GM23338 (cell line): ENCODE results near the gene CACNA1B. TPM values are rescaled to one million over a fixed set of nuclear protein-coding genes. Genes with fewer than 3 reads are reported as not detected.

Source experiments
- ATAC-seq: fragments of 200-7000 bp; cut with Tn5 transposase; 3 replicates; pipeline ENCODE4 v1.9.1; 2020
- DNase-seq: peaks from one replicate; pipeline ENCODE4 v3.0.0-alpha.2; 2015; ENCODE audit warnings: low spot score
- H2AFZ ChIP-seq: fragments of 200-600 bp; sonication (generic); 2 replicates; pipeline ENCODE4 v1.8.0; 2016; ENCODE audit warnings: antibody characterized with exemption, mild to moderate bottlenecking, moderate library complexity
- H3F3A ChIP-seq: fragments of 200-600 bp; sonication (generic); replicated peaks from 2 replicates; pipeline ENCODE4 v1.8.0; 2017; ENCODE audit warnings: antibody characterized with exemption, mixed run types, low read depth
- H3K27ac ChIP-seq: fragments of 200-600 bp; sonication (generic); 2 replicates; pipeline ENCODE4 v1.6.1; 2016; ENCODE audit warnings: low read depth
- H3K27me3 ChIP-seq: fragments of 200-600 bp; sonication (generic); 2 replicates; pipeline ENCODE4 v1.8.0; 2016; ENCODE audit warnings: mild to moderate bottlenecking, mixed run types, moderate library complexity; ENCODE audit not compliant: insufficient read depth
- H3K36me3 ChIP-seq: fragments of 200-600 bp; sonication (generic); 2 replicates; pipeline ENCODE4 v1.8.0; 2016; ENCODE audit warnings: mild to moderate bottlenecking; ENCODE audit not compliant: insufficient read depth
- H3K4me1 ChIP-seq: fragments of 200-600 bp; sonication (generic); 2 replicates; pipeline ENCODE4 v1.8.0; 2016; ENCODE audit warnings: mild to moderate bottlenecking, moderate library complexity; ENCODE audit not compliant: insufficient read depth
- H3K4me2 ChIP-seq: fragments of 200-600 bp; sonication (generic); 2 replicates; pipeline ENCODE4 v1.7.1; 2017; ENCODE audit warnings: mixed run types
- H3K4me3 ChIP-seq: fragments of 200-600 bp; sonication (generic); 2 replicates; pipeline ENCODE4 v1.6.1; 2016; ENCODE audit warnings: mixed run types
- H3K79me2 ChIP-seq: fragments of 200-600 bp; sonication (generic); replicated peaks from 2 replicates; pipeline ENCODE4 v1.8.0; 2017; ENCODE audit warnings: mild to moderate bottlenecking; ENCODE audit not compliant: insufficient read depth
- H3K9me2 ChIP-seq: fragments of 200-600 bp; sonication (generic); 2 replicates; pipeline ENCODE4 v1.8.0; 2017; ENCODE audit not compliant: insufficient read depth
- H4K20me1 ChIP-seq: fragments of 200-600 bp; sonication (generic); replicated peaks from 2 replicates; pipeline ENCODE4 v1.8.0; 2017; ENCODE audit warnings: mild to moderate bottlenecking; ENCODE audit not compliant: insufficient read depth
- H3K27ac Mint-ChIP-seq: 2 replicates; pipeline ENCODE4 v1.8.0; 2020; ENCODE audit warnings: inconsistent platforms, mild to moderate bottlenecking, moderate library complexity, mixed read lengths
- H3K27me3 Mint-ChIP-seq: 3 replicates; pipeline ENCODE4 v1.8.0; 2022; ENCODE audit warnings: low read depth, mild to moderate bottlenecking, moderate library complexity, mixed read lengths, inconsistent platforms; ENCODE audit not compliant: insufficient read depth, poor library complexity
- H3K36me3 Mint-ChIP-seq: 3 replicates; pipeline ENCODE4 v1.8.0; 2021; ENCODE audit warnings: low read depth, mild to moderate bottlenecking, inconsistent platforms, moderate library complexity, mixed read lengths
- H3K4me1 Mint-ChIP-seq: 3 replicates; pipeline ENCODE4 v1.8.0; 2020; ENCODE audit warnings: mild to moderate bottlenecking, inconsistent platforms, mixed read lengths
- H3K4me3 Mint-ChIP-seq: 3 replicates; pipeline ENCODE4 v1.8.0; 2021; ENCODE audit warnings: moderate library complexity, mild to moderate bottlenecking, inconsistent platforms, mixed read lengths
- H3K9me3 Mint-ChIP-seq: 3 replicates; pipeline ENCODE4 v1.8.0; 2020; ENCODE audit warnings: moderate library complexity, mild to moderate bottlenecking, inconsistent platforms, mixed read lengths
- ETS1 ChIP-seq: IDR thresholded peaks from 2 replicates; pipeline ENCODE4 v1.6.1; 2016; ENCODE audit warnings: antibody characterized with exemption
- EZH2phosphoT487 ChIP-seq: fragments of 200-600 bp; sonication (generic); IDR thresholded peaks from one replicate; pipeline ENCODE4 v1.8.1; 2018; ENCODE audit warnings: antibody characterized with exemption; ENCODE audit not compliant: unreplicated experiment
- JUNB ChIP-seq: IDR thresholded peaks from one replicate; pipeline ENCODE4 v1.6.1; 2016; ENCODE audit warnings: antibody characterized with exemption; ENCODE audit not compliant: unreplicated experiment
- NANOG ChIP-seq: IDR thresholded peaks from 2 replicates; pipeline ENCODE4 v1.6.1; 2016; ENCODE audit warnings: antibody characterized with exemption, borderline replicate concordance
- POLR2AphosphoS5 ChIP-seq: IDR thresholded peaks from 2 replicates; pipeline ENCODE4 v1.6.1; 2016; ENCODE audit warnings: antibody characterized with exemption, low read depth
- STAT1 ChIP-seq: IDR thresholded peaks from one replicate; pipeline ENCODE4 v1.6.1; 2016; ENCODE audit warnings: antibody characterized with exemption; ENCODE audit not compliant: unreplicated experiment
- ZNF114 ChIP-seq: fragments of 250-450 bp; sonication (Bioruptor Pico); IDR thresholded peaks from 2 replicates; pipeline ENCODE4 v1.5.0; 2020; ENCODE audit warnings: mild to moderate bottlenecking, moderate library complexity
- polyA plus RNA-seq: library from polyadenylated mRNA; unstranded; fragments of >200 nt; fragmentation: Nextera tagmentation; extraction: Ambion mirVana; gene quantifications from 2 replicates; pipeline ENCODE4 v1.2.1, GENCODE V29; 2016
- total RNA-seq: library from RNA; depleted of rRNA; stranded (reverse); fragments of >200 nt; shearing (Covaris generic); gene quantifications from 2 replicates; pipeline ENCODE4 v1.2.3, GENCODE V29; 2014
- TF ChIP-seq, protein P1 (sequence below): IDR thresholded peaks from one replicate; pipeline ENCODE4 v1.6.1; 2018; ENCODE audit warnings: antibody characterized with exemption; ENCODE audit not compliant: unreplicated experiment
- TF ChIP-seq, protein P2 (sequence below), 2 experiments: fragments of 200-600 bp in 1 of 2; sonication (generic) in 1 of 2; conservative IDR thresholded peaks; 2 replicates each; pipeline versions ENCODE4 v1.5.1 to v1.6.1; 2016 to 2017; ENCODE audit warnings: antibody characterized with exemption in 2 of 2, low read depth in 2 of 2, mild to moderate bottlenecking in 2 of 2, moderate library complexity in 1 of 2

CACNA1B gene
- total and polyA plus RNA-seq, 2 experiments from 2014 or later, result 1.1 to 10.4 TPM

DNA sequence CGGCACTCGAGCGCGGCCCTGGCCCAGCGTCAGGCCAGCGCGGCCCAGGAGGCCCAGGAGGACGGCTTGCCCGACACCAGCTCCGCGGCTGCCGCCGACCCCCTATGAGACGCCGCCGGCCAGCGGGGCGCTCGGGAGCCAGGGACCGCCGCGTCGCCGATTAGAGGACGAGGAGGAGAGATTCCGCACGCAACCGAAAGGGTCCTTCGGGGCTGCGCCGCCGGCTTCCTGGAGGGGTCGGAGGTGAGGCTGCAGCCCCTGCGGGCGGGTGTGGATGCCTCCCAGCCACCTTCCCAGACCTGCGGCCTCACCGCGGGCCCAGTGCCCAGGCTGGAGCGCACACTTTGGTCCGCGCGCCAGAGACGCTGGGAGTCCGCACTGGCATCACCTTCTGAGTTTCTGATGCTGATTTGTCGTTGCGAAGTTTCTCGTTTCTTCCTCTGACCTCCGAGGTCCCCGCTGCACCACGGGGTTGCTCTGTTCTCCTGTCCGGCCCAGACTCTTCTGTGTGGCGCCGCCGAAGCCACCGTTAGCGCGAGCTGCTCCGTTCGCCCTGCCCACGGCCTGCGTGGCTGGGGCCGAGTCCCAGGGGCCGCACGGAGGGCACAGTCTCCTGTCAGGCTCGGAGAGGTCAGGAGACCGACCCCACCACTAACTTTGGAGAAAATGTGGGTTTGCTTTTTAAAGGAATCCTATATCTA, 42.6 kb upstream of the CACNA1B start:
- Mint-ChIP-seq H3K9me3 (no peaks in the 10 kb centered on the region), H3K36me3 (peaks cover 38% of the 10 kb centered on the region), H3K4me3 (no peak overlapping the region), H3K4me1 (no peaks in the 10 kb centered on the region; the same call in 2 of the 3 replicates), H3K27me3 (peaks cover 7% of the 10 kb centered on the region), H3K27ac (no peak overlapping the region)
- no peaks in the 10 kb centered on the region; the same call in 1 of the 2 replicates for H4K20me1 ChIP-seq
- H3K79me2 ChIP-seq, result peaks cover 13% of the 10 kb centered on the region
- ATAC-seq, result no peak; the same call in 2 of the 3 replicates
- no peaks in the 10 kb centered on the region for H3K27me3 ChIP-seq
- H3K4me2 ChIP-seq, result no peak overlapping the region
- no peaks in the 10 kb centered on the region for H3K9me2 ChIP-seq
- DNase-seq, result no peak
- H2AFZ ChIP-seq, result no peak overlapping the region
- TF ChIP-seq JUNB (no peak), ZNF114 (no peak)
- H3K4me1 ChIP-seq, result no peaks in the 10 kb centered on the region; the same call in 1 of the 2 replicates
- no peak overlapping the region for H3K27ac ChIP-seq
- H3K36me3 ChIP-seq, result peaks cover 7% of the 10 kb centered on the region; the same call in 1 of the 2 replicates
- H3K4me3 ChIP-seq, result no peak overlapping the region
- H3F3A ChIP-seq, result peaks cover 4% of the 10 kb centered on the region; the same call in 1 of the 2 replicates

- Mint-ChIP-seq H3K4me1 (no peaks in the 10 kb centered on the region; the same call in 2 of the 3 replicates), H3K9me3 (no peaks in the 10 kb centered on the region), H3K36me3 (peaks cover 29% of the 10 kb centered on the region), H3K27ac (no peak overlapping the region), H3K4me3 (no peak overlapping the region), H3K27me3 (peaks cover 5% of the 10 kb centered on the region)
- Histone ChIP-seq H3F3A (peaks cover 3% of the 10 kb centered on the region; the same call in 1 of the 2 replicates), H2AFZ (no peak overlapping the region), H3K79me2 (0 out of 2 replicates have a peak, but pooled peaks cover 3% of the 10 kb centered on the region), H3K4me2 (no peak overlapping the region), H3K9me2 (no peaks in the 10 kb centered on the region), H3K36me3 (peaks cover 7% of the 10 kb centered on the region; the same call in 1 of the 2 replicates), H3K27ac (no peak overlapping the region), H4K20me1 (no peaks in the 10 kb centered on the region; the same call in 1 of the 2 replicates), H3K27me3 (no peaks in the 10 kb centered on the region), H3K4me3 (no peak overlapping the region), H3K4me1 (no peaks in the 10 kb centered on the region; the same call in 1 of the 2 replicates)
- ATAC-seq (no peak), DNase-seq (no peak)
- TF ChIP-seq POLR2AphosphoS5, result no peak
- no peak for TF ChIP-seq JUNB
- TF ChIP-seq ZNF114, result no peak
- TF ChIP-seq NANOG, result no peak
- TF ChIP-seq ETS1, result no peak
- no peak for TF ChIP-seq EZH2phosphoT487
- TF ChIP-seq STAT1, result no peak
- TF ChIP-seq, protein P1, sequence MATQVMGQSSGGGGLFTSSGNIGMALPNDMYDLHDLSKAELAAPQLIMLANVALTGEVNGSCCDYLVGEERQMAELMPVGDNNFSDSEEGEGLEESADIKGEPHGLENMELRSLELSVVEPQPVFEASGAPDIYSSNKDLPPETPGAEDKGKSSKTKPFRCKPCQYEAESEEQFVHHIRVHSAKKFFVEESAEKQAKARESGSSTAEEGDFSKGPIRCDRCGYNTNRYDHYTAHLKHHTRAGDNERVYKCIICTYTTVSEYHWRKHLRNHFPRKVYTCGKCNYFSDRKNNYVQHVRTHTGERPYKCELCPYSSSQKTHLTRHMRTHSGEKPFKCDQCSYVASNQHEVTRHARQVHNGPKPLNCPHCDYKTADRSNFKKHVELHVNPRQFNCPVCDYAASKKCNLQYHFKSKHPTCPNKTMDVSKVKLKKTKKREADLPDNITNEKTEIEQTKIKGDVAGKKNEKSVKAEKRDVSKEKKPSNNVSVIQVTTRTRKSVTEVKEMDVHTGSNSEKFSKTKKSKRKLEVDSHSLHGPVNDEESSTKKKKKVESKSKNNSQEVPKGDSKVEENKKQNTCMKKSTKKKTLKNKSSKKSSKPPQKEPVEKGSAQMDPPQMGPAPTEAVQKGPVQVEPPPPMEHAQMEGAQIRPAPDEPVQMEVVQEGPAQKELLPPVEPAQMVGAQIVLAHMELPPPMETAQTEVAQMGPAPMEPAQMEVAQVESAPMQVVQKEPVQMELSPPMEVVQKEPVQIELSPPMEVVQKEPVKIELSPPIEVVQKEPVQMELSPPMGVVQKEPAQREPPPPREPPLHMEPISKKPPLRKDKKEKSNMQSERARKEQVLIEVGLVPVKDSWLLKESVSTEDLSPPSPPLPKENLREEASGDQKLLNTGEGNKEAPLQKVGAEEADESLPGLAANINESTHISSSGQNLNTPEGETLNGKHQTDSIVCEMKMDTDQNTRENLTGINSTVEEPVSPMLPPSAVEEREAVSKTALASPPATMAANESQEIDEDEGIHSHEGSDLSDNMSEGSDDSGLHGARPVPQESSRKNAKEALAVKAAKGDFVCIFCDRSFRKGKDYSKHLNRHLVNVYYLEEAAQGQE, result no peak
- TF ChIP-seq, protein P2, sequence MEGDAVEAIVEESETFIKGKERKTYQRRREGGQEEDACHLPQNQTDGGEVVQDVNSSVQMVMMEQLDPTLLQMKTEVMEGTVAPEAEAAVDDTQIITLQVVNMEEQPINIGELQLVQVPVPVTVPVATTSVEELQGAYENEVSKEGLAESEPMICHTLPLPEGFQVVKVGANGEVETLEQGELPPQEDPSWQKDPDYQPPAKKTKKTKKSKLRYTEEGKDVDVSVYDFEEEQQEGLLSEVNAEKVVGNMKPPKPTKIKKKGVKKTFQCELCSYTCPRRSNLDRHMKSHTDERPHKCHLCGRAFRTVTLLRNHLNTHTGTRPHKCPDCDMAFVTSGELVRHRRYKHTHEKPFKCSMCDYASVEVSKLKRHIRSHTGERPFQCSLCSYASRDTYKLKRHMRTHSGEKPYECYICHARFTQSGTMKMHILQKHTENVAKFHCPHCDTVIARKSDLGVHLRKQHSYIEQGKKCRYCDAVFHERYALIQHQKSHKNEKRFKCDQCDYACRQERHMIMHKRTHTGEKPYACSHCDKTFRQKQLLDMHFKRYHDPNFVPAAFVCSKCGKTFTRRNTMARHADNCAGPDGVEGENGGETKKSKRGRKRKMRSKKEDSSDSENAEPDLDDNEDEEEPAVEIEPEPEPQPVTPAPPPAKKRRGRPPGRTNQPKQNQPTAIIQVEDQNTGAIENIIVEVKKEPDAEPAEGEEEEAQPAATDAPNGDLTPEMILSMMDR (conservative IDR thresholded peaks at IDR 0.05; ENCODE audit: low read depth in 2 of 2), result no peak
These were observed 41.3 kb upstream of the CACNA1B start for GRCh38 chr9:137836151-137836830.
